ENCODE results near the gene ABCB4.
"Not testable (repeated sequence)": the region's sequence is repeated elsewhere in the genome, so short reads cannot be mapped to it uniquely, and the experiment has no call there.

Gene ABCB4

GRCh38 chr7:87473192-87473591 lies 2.3 kb downstream of the ABCB4 start:
- peaks cover 43% of the 10 kb centered on the region for H3K4me1 ChIP-seq (ENCODE audit: control insufficient read depth, low read length)
- H3K36me3 ChIP-seq (ENCODE audit: control insufficient read depth, low read length): no peaks in the 10 kb centered on the region
- no peak for TF ChIP-seq EZH2phosphoT487 (IDR thresholded peaks at IDR 0.05; ENCODE audit: borderline replicate concordance, low read length)
- TF ChIP-seq, protein P1, sequence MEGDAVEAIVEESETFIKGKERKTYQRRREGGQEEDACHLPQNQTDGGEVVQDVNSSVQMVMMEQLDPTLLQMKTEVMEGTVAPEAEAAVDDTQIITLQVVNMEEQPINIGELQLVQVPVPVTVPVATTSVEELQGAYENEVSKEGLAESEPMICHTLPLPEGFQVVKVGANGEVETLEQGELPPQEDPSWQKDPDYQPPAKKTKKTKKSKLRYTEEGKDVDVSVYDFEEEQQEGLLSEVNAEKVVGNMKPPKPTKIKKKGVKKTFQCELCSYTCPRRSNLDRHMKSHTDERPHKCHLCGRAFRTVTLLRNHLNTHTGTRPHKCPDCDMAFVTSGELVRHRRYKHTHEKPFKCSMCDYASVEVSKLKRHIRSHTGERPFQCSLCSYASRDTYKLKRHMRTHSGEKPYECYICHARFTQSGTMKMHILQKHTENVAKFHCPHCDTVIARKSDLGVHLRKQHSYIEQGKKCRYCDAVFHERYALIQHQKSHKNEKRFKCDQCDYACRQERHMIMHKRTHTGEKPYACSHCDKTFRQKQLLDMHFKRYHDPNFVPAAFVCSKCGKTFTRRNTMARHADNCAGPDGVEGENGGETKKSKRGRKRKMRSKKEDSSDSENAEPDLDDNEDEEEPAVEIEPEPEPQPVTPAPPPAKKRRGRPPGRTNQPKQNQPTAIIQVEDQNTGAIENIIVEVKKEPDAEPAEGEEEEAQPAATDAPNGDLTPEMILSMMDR (IDR thresholded peaks at IDR 0.05; ENCODE audit: low read depth, low read length, poor library complexity, severe bottlenecking): no peak
- H3K4me2 ChIP-seq (ENCODE audit: low read length): peak overlapping the region; percentile 81
- H4K20me1 ChIP-seq (ENCODE audit: control insufficient read depth, insufficient read depth, low read depth, low read length): no peaks in the 10 kb centered on the region
- no peaks in the 10 kb centered on the region for H3K9me3 ChIP-seq (ENCODE audit: control insufficient read depth, insufficient read depth, low read length)
- H3F3A ChIP-seq (ENCODE audit: control insufficient read depth, insufficient read depth): peaks cover 29% of the 10 kb centered on the region
- H3K9me2 ChIP-seq (replicated peaks; ENCODE audit: control insufficient read depth, low read length): no peaks in the 10 kb centered on the region
- no peaks in the 10 kb centered on the region for H3K79me2 ChIP-seq (ENCODE audit: control insufficient read depth, low read length)
- peak overlapping the region; percentile 74; the same call in 1 of the 2 replicates for H3K4me3 ChIP-seq (ENCODE audit: low read length)
- peak overlapping the region; percentile 88 for H3K27ac ChIP-seq (ENCODE audit: low read depth, low read length)
- H3K27me3 ChIP-seq (ENCODE audit: control insufficient read depth, low read length): no peaks in the 10 kb centered on the region

DNA sequence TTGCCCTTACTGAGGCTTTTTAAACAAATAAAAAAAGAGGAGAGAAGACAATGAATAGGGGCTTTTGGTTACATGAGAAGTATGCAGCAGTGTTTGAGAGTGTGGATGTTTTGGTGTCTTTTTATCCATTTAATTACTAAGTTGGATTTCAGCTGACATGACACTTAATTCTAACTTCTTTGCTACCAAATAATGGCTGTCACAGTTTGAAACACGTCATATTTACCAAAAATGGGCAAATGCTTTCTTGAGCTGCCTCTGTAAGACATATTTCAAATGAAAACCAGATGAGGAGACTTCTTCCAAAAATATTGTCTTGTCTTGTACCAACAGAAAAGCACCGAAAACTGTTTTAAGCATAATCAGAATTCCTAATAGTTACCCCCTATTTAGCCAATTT lies 4.0 kb downstream of the ABCB4 start:
- Histone ChIP-seq H3K27me3 (ENCODE audit: control insufficient read depth, low read length) (no peaks in the 10 kb centered on the region), H3K36me3 (ENCODE audit: control insufficient read depth, low read length) (no peaks in the 10 kb centered on the region), H3K4me2 (ENCODE audit: low read length) (no peak overlapping the region), H4K20me1 (ENCODE audit: control insufficient read depth, insufficient read depth, low read depth, low read length) (no peaks in the 10 kb centered on the region), H3K9me2 (replicated peaks; ENCODE audit: control insufficient read depth, low read length) (no peaks in the 10 kb centered on the region), H3K4me3 (ENCODE audit: low read length) (no peak overlapping the region), H3K79me2 (ENCODE audit: control insufficient read depth, low read length) (no peaks in the 10 kb centered on the region), H3K27ac (ENCODE audit: low read depth, low read length) (no peak overlapping the region), H3K4me1 (ENCODE audit: control insufficient read depth, low read length) (peaks cover 40% of the 10 kb centered on the region), H3F3A (ENCODE audit: control insufficient read depth, insufficient read depth) (peaks cover 28% of the 10 kb centered on the region), H3K9me3 (ENCODE audit: control insufficient read depth, insufficient read depth, low read length) (no peaks in the 10 kb centered on the region)
- TF ChIP-seq, protein P1 (IDR thresholded peaks at IDR 0.05; ENCODE audit: low read depth, low read length, poor library complexity, severe bottlenecking): no peak
- TF ChIP-seq EZH2phosphoT487 (IDR thresholded peaks at IDR 0.05; ENCODE audit: borderline replicate concordance, low read length): no peak

DNA sequence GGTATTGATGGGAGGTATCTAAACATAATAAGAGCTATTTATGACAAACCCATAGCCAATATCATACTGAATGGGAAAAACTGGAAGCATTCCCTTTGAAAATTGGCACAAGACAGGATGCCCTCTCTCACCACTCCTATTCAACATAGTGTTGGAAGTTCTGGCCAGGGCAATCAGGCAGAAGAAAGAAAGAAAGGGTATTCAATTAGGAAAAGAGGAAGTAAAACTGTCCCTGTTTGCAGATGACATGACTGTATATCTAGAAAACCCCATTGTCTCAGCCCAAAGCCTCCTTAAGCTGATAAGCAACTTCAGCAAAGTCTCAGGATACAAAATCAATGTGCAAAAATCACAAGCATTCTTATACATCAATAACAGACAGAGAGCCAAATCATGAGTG lies 6.3 kb downstream of the ABCB4 start:
- not testable (repeated sequence) for H4K20me1 ChIP-seq (ENCODE audit: control insufficient read depth, insufficient read depth, low read depth, low read length); H3K27me3 ChIP-seq (ENCODE audit: control insufficient read depth, low read length); H3K27ac ChIP-seq (ENCODE audit: low read depth, low read length); H3K36me3 ChIP-seq (ENCODE audit: control insufficient read depth, low read length); H3K9me3 ChIP-seq (ENCODE audit: control insufficient read depth, insufficient read depth, low read length); H3K9me2 ChIP-seq (replicated peaks; ENCODE audit: control insufficient read depth, low read length); H3K4me3 ChIP-seq (ENCODE audit: low read length); H3K79me2 ChIP-seq (ENCODE audit: control insufficient read depth, low read length); H3K4me2 ChIP-seq (ENCODE audit: low read length)
- Histone ChIP-seq H3K4me1 (ENCODE audit: control insufficient read depth, low read length) (peaks cover 18% of the 10 kb centered on the region), H3F3A (ENCODE audit: control insufficient read depth, insufficient read depth) (peaks cover 17% of the 10 kb centered on the region)

DNA sequence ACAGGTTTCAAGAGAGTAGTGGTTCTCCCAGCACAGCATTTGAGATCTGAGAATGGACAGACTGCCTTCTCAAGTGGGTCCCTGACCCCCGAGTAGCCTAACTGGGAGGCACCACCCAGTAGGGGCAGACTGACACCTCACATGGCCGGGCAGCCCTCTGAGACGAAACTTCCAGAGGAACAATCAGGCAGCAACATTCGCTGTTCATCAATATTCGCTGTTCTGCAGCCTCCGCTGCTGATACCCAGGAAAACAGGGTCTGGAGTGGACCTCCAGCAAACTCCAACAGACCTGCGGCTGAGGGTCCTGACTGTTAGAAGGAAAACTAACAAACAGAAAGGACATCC lies 10.0 kb downstream of the ABCB4 start:
- not testable (repeated sequence) for H4K20me1 ChIP-seq (ENCODE audit: control insufficient read depth, insufficient read depth, low read depth, low read length); H3K4me3 ChIP-seq (ENCODE audit: low read length); H3F3A ChIP-seq (ENCODE audit: control insufficient read depth, insufficient read depth); H3K27ac ChIP-seq (ENCODE audit: low read depth, low read length); H3K9me3 ChIP-seq (ENCODE audit: control insufficient read depth, insufficient read depth, low read length); H3K9me2 ChIP-seq (replicated peaks; ENCODE audit: control insufficient read depth, low read length); H3K79me2 ChIP-seq (ENCODE audit: control insufficient read depth, low read length); H3K4me2 ChIP-seq (ENCODE audit: low read length); H3K27me3 ChIP-seq (ENCODE audit: control insufficient read depth, low read length); H3K36me3 ChIP-seq (ENCODE audit: control insufficient read depth, low read length)
- H3K4me1 ChIP-seq (ENCODE audit: control insufficient read depth, low read length): peaks cover 12% of the 10 kb centered on the region

DNA sequence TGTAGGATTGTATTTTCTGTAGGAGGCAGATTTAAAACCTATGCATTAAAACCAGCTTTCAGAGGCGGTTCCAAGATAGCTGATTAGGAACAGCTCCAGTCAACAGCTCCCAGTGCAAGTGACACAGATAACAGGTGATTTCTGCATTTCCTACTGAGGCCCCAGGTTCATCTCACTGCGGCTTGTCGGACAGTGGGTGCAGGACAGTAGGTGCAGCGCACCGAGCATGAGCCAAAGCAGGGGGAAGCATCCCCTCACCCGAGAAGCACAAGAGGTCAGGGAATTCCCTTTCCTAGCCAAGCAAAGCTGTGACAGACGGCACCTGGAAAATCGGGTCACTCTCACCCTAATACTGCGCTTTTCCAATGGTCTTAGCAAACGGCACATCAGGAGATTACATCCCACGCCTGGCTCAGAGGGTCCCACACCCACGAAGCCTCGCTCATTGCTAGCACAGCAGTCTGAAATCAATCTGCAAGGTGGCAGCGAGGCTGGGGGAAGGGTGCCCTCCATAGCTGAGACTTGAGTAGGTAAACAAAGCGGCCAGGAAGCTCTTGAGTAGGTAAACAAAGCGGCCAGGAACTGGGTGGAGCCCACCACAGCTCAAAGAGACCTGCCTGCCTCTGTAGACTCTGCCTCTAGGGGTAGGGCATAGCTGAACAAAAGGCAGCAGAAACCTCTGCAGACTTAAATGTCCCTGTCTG lies 10.5 kb downstream of the ABCB4 start:
- H3K79me2 ChIP-seq (ENCODE audit: control insufficient read depth, low read length); H3K36me3 ChIP-seq (ENCODE audit: control insufficient read depth, low read length); H3K27ac ChIP-seq (ENCODE audit: low read depth, low read length); H3K4me2 ChIP-seq (ENCODE audit: low read length); H3K4me3 ChIP-seq (ENCODE audit: low read length); H3K9me3 ChIP-seq (ENCODE audit: control insufficient read depth, insufficient read depth, low read length); H3F3A ChIP-seq (ENCODE audit: control insufficient read depth, insufficient read depth); H3K27me3 ChIP-seq (ENCODE audit: control insufficient read depth, low read length); H4K20me1 ChIP-seq (ENCODE audit: control insufficient read depth, insufficient read depth, low read depth, low read length); H3K9me2 ChIP-seq (replicated peaks; ENCODE audit: control insufficient read depth, low read length): not testable (repeated sequence)
- H3K4me1 ChIP-seq (ENCODE audit: control insufficient read depth, low read length): peaks cover 12% of the 10 kb centered on the region

Data from DOHH2 (cell line).